HEK293 (cell line): ENCODE data around the gene PPFIA2.

Experiments used
- REST ChIP-seq: fragments of 450-650 bp; formaldehyde crosslinking; IDR thresholded peaks from 2 replicates; pipeline ENCODE4 v1.5.1; 2016; ENCODE audit warnings: missing biosample characterization, missing genetic modification characterization
- ZBTB44 ChIP-seq: fragments of 450-650 bp; IDR thresholded peaks from 2 replicates; pipeline ENCODE4 v1.5.1; 2018; ENCODE audit warnings: missing biosample characterization, mild to moderate bottlenecking, missing genetic modification characterization
- ZBTB8A ChIP-seq: fragments of 450-650 bp; formaldehyde crosslinking; IDR thresholded peaks from 2 replicates; pipeline ENCODE4 v1.5.1; 2016; ENCODE audit warnings: missing biosample characterization, missing genetic modification characterization
- ZIC2 ChIP-seq: fragments of 450-650 bp; formaldehyde crosslinking; IDR thresholded peaks from 2 replicates; pipeline ENCODE4 v1.5.1; 2016; ENCODE audit warnings: missing biosample characterization, missing genetic modification characterization
- ZNF121 ChIP-seq: fragments of 450-650 bp; formaldehyde crosslinking; IDR thresholded peaks from 2 replicates; pipeline ENCODE4 v1.5.1; 2016; ENCODE audit warnings: missing biosample characterization, missing genetic modification characterization
- TF ChIP-seq, protein P1 (sequence below): fragments of 450-650 bp; formaldehyde crosslinking; IDR thresholded peaks from 2 replicates; pipeline ENCODE4 v1.5.1; 2016; ENCODE audit warnings: missing biosample characterization, missing genetic modification characterization

DNA sequence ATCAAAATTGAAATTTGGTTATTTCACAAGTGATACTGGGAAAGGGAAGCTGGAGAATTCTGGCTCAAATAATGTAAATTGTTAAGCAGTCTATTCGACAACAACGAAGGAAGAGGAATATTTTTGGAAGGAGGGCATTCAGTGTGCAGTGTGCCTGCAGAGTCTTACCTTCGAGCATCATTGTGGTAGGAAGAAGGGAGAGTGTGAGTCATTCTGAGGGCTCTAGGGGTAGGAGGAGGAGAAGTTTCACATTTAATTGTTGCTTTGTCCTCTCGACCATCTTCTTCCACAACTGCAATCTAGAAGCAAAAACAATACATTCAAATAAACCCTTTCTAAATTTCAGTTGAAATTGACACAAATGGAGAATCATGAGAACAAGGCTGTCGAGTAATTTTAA is 418.2 kb downstream of the PPFIA2 start:
- TF ChIP-seq, protein P1, sequence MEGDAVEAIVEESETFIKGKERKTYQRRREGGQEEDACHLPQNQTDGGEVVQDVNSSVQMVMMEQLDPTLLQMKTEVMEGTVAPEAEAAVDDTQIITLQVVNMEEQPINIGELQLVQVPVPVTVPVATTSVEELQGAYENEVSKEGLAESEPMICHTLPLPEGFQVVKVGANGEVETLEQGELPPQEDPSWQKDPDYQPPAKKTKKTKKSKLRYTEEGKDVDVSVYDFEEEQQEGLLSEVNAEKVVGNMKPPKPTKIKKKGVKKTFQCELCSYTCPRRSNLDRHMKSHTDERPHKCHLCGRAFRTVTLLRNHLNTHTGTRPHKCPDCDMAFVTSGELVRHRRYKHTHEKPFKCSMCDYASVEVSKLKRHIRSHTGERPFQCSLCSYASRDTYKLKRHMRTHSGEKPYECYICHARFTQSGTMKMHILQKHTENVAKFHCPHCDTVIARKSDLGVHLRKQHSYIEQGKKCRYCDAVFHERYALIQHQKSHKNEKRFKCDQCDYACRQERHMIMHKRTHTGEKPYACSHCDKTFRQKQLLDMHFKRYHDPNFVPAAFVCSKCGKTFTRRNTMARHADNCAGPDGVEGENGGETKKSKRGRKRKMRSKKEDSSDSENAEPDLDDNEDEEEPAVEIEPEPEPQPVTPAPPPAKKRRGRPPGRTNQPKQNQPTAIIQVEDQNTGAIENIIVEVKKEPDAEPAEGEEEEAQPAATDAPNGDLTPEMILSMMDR (tag by site-specific recombination) = no peak
- no peak for TF ChIP-seq ZBTB8A (tag by site-specific recombination)
- no peak for TF ChIP-seq ZNF121 (tag by site-specific recombination)
- no peak for TF ChIP-seq ZIC2
- TF ChIP-seq ZBTB44 (tag by site-specific recombination) = no peak
- no peak for TF ChIP-seq REST
